Uterus (tissue), 2 donors: Measurements from ENCODE around the gene PARP1.

Experiments used
- CTCF ChIP-seq, 4 experiments: fragments of 200-600 bp in 2 of 4; fragments of 450-650 bp in 2 of 4; sonication (generic) in 2 of 4; IDR thresholded peaks; one replicate each; pipeline ENCODE4 v1.5.1; 2016 to 2019; ENCODE audit warnings: antibody characterized with exemption in 4 of 4, mild to moderate bottlenecking in 2 of 4, moderate library complexity in 1 of 4
- POLR2A ChIP-seq, 2 donors: fragments of 450-650 bp; IDR thresholded peaks; one replicate each; pipeline ENCODE4 v1.6.1; 2016; ENCODE audit warnings: antibody characterized with exemption in 2 of 2, mild to moderate bottlenecking in 1 of 2, moderate library complexity in 1 of 2

DNA sequence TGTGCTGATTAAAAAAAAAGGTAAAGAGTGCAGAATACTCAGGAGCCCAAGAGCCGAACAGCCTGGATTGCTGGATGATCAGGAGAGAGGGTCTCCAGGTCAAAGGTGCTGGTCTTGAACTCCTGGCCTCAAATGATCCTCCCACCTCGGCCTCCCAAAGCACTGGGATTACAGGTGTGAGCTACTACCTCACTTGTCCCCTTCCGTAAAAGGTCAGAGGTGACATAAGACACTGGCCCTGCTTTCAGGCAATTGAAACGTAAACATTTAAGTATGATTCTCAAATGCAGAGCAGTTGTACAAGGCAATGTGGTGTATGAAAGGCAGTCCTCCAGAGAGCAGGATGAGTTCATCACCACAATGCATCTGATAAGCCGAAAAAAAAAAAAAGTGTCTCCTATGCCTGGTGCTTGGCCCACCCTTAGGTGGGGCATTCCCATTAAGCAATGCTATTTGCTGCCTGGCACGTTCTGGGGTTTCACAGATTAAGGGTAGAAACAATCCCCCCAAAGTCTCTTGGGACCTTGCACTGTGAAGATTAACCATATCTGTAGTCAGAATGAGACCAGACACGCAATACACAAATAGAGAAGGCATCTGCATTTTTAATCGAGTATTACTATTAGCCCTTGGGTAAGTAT is 47.7 kb downstream of the PARP1 start:
- TF ChIP-seq CTCF (IDR thresholded peaks at IDR 0.05) = no peak
- TF ChIP-seq POLR2A (IDR thresholded peaks at IDR 0.05) = no peak
